ENCODE data around the gene CEACAM7. TPM values are rescaled to one million over a fixed set of nuclear protein-coding genes. Genes with fewer than 3 reads are reported as not detected.

The CEACAM7 gene
- total RNA-seq, 4 donors from 2014 or later: not detected

- Histone ChIP-seq H3K4me1 (no peaks in the 10 kb centered on the region), H3K36me3 (no peaks in the 10 kb centered on the region), H3K27ac (no peak within 1 kb of the TSS), H3K4me3 (replicated peaks in 1 of 3) (no peak within 1 kb of the TSS), H3K9me3 (no peaks in the 10 kb centered on the region), H3K27me3 (no peaks in the 10 kb centered on the region)
- 40 to 47% methylated on average over 4 of the region's 4 CpGs for WGBS, 2 donors
- no peak for DNase-seq
- intact Hi-C loops (cut with DNase I): no loop called here
- TF ChIP-seq, protein P1, sequence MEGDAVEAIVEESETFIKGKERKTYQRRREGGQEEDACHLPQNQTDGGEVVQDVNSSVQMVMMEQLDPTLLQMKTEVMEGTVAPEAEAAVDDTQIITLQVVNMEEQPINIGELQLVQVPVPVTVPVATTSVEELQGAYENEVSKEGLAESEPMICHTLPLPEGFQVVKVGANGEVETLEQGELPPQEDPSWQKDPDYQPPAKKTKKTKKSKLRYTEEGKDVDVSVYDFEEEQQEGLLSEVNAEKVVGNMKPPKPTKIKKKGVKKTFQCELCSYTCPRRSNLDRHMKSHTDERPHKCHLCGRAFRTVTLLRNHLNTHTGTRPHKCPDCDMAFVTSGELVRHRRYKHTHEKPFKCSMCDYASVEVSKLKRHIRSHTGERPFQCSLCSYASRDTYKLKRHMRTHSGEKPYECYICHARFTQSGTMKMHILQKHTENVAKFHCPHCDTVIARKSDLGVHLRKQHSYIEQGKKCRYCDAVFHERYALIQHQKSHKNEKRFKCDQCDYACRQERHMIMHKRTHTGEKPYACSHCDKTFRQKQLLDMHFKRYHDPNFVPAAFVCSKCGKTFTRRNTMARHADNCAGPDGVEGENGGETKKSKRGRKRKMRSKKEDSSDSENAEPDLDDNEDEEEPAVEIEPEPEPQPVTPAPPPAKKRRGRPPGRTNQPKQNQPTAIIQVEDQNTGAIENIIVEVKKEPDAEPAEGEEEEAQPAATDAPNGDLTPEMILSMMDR (IDR thresholded peaks at IDR 0.05): no peak
- no peak for TF ChIP-seq POLR2A (IDR thresholded peaks at IDR 0.05)
Measured at GRCh38 chr19:41708481-41708880, 20.4 kb upstream of the CEACAM7 start, which contains the start of gene CEACAM5. Gene CEACAM5, plus strand, starts transcription at chr19:41708626. Its CDS starts 106 bp downstream, at chr19:41708732.

- no peak for TF ChIP-seq POLR2A (IDR thresholded peaks at IDR 0.05)
- TF ChIP-seq, protein P1 (IDR thresholded peaks at IDR 0.05): no peak
- Histone ChIP-seq H3K36me3 (no peaks in the 10 kb centered on the region), H3K4me1 (no peaks in the 10 kb centered on the region), H3K4me3 (replicated peaks in 1 of 3) (no peak overlapping the region), H3K9me3 (no peaks in the 10 kb centered on the region), H3K27ac (no peak overlapping the region), H3K27me3 (no peaks in the 10 kb centered on the region)
- DNase-seq: no peak
- 77 to 81% methylated on average over 2 to 4 of the region's 5 CpGs for WGBS, 2 donors
- intact Hi-C loops (cut with DNase I): no loop called here
Measured at GRCh38 chr19:41707871-41708371, 19.9 kb upstream of the CEACAM7 start.

GRCh38 chr19:41707502-41707812, 19.4 kb upstream of the CEACAM7 start:
- Histone ChIP-seq H3K27ac (no peak overlapping the region), H3K36me3 (no peaks in the 10 kb centered on the region), H3K4me3 (replicated peaks in 1 of 3) (no peak overlapping the region), H3K4me1 (no peaks in the 10 kb centered on the region), H3K9me3 (no peaks in the 10 kb centered on the region), H3K27me3 (no peaks in the 10 kb centered on the region)
- intact Hi-C loops (cut with DNase I): no loop called here
- TF ChIP-seq POLR2A (IDR thresholded peaks at IDR 0.05): no peak
- TF ChIP-seq, protein P1 (IDR thresholded peaks at IDR 0.05): no peak
- no peak for DNase-seq
- WGBS, 2 donors: 17 to 46% methylated on average over 1 to 5 of the region's 5 CpGs

GRCh38 chr19:41706741-41707501, 18.9 kb upstream of the CEACAM7 start:
- WGBS, 2 donors: 14 to 19% methylated on average over 18 to 26 of the region's 26 CpGs
- TF ChIP-seq, protein P1 (IDR thresholded peaks at IDR 0.05): peak; percentile 35 to 68 (median 48)
- TF ChIP-seq POLR2A (IDR thresholded peaks at IDR 0.05): no peak

More at GRCh38 chr19:41706741-41707501, 18.9 kb upstream of the CEACAM7 start:
- Histone ChIP-seq H3K4me3 (replicated peaks in 1 of 3) (no peak overlapping the region), H3K36me3 (no peaks in the 10 kb centered on the region), H3K4me1 (no peaks in the 10 kb centered on the region), H3K9me3 (no peaks in the 10 kb centered on the region), H3K27ac (no peak overlapping the region), H3K27me3 (no peaks in the 10 kb centered on the region)
- intact Hi-C loops (cut with DNase I): no loop called here
- peak; percentile 22 to 37 for DNase-seq

All from thyroid gland (tissue), 4 donors.